ENCODE measurements around the gene METTL6. TPM values are rescaled to one million over a fixed set of nuclear protein-coding genes. Genes with fewer than 3 reads are reported as not detected.

The METTL6 gene
- total RNA-seq, 6 experiments from 2014 or later = 17.9 to 21.3 (median 19.8) TPM

- no peak overlapping the region for H3K27ac Mint-ChIP-seq
- DNase-seq = no peak
Measured at GRCh38 chr3:15449489-15450224, 22.3 kb upstream of the METTL6 start.

GRCh38 chr3:15443826-15444524 lies 16.6 kb upstream of the METTL6 start:
- Mint-ChIP-seq H3K36me3 (ENCODE audit: low read depth) (peaks cover 38% of the 10 kb centered on the region), H3K4me1 (ENCODE audit: low read depth) (peaks cover 20% of the 10 kb centered on the region), H3K4me3 (no peak overlapping the region), H3K9me3 (no peaks in the 10 kb centered on the region), H3K27me3 (ENCODE audit: insufficient read depth) (peaks cover 3% of the 10 kb centered on the region; the same call in 1 of the 2 replicates), H3K27ac (0 out of 2 replicates have a peak overlapping the region, but pooled peaks have one; percentile 18)
- TF ChIP-seq CTCF (IDR thresholded peaks at IDR 0.05) = no peak
- DNase-seq = peak; percentile 12

More at GRCh38 chr3:15449489-15450224, 22.3 kb upstream of the METTL6 start:
- Mint-ChIP-seq H3K4me1 (ENCODE audit: low read depth) (no peaks in the 10 kb centered on the region), H3K4me3 (no peak overlapping the region), H3K9me3 (no peaks in the 10 kb centered on the region), H3K27me3 (ENCODE audit: insufficient read depth) (no peaks in the 10 kb centered on the region; the same call in none of the 2 replicates), H3K36me3 (ENCODE audit: low read depth) (no peaks in the 10 kb centered on the region; the same call in 1 of the 2 replicates)
- TF ChIP-seq CTCF (IDR thresholded peaks at IDR 0.05) = no peak

- no peak for TF ChIP-seq CTCF (IDR thresholded peaks at IDR 0.05)
- Mint-ChIP-seq H3K4me3 (no peak overlapping the region), H3K27ac (peak overlapping the region; percentile 18; the same call in 1 of the 2 replicates), H3K9me3 (no peaks in the 10 kb centered on the region), H3K4me1 (ENCODE audit: low read depth) (peaks cover 25% of the 10 kb centered on the region), H3K36me3 (ENCODE audit: low read depth) (peaks cover 47% of the 10 kb centered on the region), H3K27me3 (ENCODE audit: insufficient read depth) (peaks cover 3% of the 10 kb centered on the region; the same call in 1 of the 2 replicates)
- no peak for DNase-seq
Measured at GRCh38 chr3:15440891-15441290, 13.5 kb upstream of the METTL6 start.

GRCh38 chr3:15439476-15439875 lies 12.1 kb upstream of the METTL6 start:
- DNase-seq = peak; percentile 10
- Mint-ChIP-seq H3K4me1 (ENCODE audit: low read depth) (peaks cover 25% of the 10 kb centered on the region), H3K27me3 (ENCODE audit: insufficient read depth) (peaks cover 3% of the 10 kb centered on the region; the same call in 1 of the 2 replicates), H3K36me3 (ENCODE audit: low read depth) (peaks cover 53% of the 10 kb centered on the region), H3K27ac (peak overlapping the region; percentile 14; the same call in 1 of the 2 replicates), H3K4me3 (no peak overlapping the region), H3K9me3 (no peaks in the 10 kb centered on the region)
- TF ChIP-seq CTCF (IDR thresholded peaks at IDR 0.05) = no peak

GRCh38 chr3:15438983-15439382 lies 11.6 kb upstream of the METTL6 start:
- Mint-ChIP-seq H3K27me3 (ENCODE audit: insufficient read depth) (peaks cover 3% of the 10 kb centered on the region; the same call in 1 of the 2 replicates), H3K36me3 (ENCODE audit: low read depth) (peaks cover 57% of the 10 kb centered on the region), H3K9me3 (no peaks in the 10 kb centered on the region), H3K4me1 (ENCODE audit: low read depth) (peaks cover 25% of the 10 kb centered on the region), H3K4me3 (no peak overlapping the region), H3K27ac (peak overlapping the region; percentile 42; the same call in 1 of the 2 replicates)
- no peak for TF ChIP-seq CTCF (IDR thresholded peaks at IDR 0.05)
- no peak for DNase-seq
